GM12864 (cell line): ENCODE measurements around the gene RNF135.
"Not testable (repeated sequence)": the region's sequence is repeated elsewhere in the genome, so short reads cannot be mapped to it uniquely, and the experiment has no call there.

Source experiments
- DNase-seq: peaks from one replicate; pipeline ENCODE4 v3.0.0-alpha.2; 2011; ENCODE audit warnings: low read depth
- H3K4me3 ChIP-seq: 2 replicates; pipeline ENCODE4 v1.5.1; 2011; ENCODE audit warnings: mild to moderate bottlenecking, low read depth, low read length, control low read depth
- TF ChIP-seq, protein P1 (sequence below): IDR thresholded peaks from 2 replicates; pipeline ENCODE4 v1.5.1; 2011; ENCODE audit warnings: low read depth, mild to moderate bottlenecking, moderate library complexity, low read length, control low read depth, inconsistent platforms; ENCODE audit errors: missing control alignments

Gene RNF135

DNA sequence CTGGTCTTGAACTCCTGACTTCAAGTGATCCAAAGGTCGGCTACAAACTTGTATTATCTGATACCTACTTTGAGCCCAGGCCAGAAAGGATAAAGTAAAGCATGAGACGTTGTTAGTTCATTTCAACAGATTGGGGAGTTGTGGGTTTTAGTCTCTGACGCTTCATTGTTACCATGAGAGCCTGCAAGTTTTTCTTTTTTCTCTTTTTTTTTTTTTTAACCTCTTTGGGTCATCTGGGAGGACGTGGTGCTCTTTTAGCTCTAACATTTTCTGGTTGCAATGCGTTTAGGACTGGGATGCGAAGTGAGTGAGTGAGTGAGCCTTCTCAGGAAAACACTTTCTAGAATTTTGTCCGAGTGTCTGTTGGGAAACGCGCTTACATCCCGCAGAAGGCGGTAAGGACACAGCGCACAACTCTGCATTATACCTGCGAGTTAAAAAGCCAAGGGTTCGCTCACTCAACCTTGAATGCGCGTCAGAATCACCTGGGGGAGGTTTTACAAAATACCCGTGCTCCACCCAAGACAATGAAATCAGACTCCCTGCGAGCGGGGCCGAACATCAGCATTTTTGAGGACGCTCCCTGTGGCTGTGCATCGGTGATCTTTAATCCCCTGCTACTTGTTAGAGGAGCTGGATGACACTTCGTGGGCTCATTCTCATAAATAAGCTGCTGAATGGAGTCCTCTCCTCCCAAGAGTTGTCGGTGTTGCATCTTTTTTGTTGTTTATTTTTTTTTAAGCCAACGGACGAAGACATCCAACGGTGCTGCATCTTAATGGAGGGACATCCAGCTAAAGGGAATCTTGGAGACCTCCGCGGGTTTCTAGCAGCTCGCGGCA is 629 bp upstream of the RNF135 start:
- peak overlapping the region; percentile 73 for H3K4me3 ChIP-seq
- no peak for DNase-seq
- TF ChIP-seq, protein P1, sequence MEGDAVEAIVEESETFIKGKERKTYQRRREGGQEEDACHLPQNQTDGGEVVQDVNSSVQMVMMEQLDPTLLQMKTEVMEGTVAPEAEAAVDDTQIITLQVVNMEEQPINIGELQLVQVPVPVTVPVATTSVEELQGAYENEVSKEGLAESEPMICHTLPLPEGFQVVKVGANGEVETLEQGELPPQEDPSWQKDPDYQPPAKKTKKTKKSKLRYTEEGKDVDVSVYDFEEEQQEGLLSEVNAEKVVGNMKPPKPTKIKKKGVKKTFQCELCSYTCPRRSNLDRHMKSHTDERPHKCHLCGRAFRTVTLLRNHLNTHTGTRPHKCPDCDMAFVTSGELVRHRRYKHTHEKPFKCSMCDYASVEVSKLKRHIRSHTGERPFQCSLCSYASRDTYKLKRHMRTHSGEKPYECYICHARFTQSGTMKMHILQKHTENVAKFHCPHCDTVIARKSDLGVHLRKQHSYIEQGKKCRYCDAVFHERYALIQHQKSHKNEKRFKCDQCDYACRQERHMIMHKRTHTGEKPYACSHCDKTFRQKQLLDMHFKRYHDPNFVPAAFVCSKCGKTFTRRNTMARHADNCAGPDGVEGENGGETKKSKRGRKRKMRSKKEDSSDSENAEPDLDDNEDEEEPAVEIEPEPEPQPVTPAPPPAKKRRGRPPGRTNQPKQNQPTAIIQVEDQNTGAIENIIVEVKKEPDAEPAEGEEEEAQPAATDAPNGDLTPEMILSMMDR, result no peak

DNA sequence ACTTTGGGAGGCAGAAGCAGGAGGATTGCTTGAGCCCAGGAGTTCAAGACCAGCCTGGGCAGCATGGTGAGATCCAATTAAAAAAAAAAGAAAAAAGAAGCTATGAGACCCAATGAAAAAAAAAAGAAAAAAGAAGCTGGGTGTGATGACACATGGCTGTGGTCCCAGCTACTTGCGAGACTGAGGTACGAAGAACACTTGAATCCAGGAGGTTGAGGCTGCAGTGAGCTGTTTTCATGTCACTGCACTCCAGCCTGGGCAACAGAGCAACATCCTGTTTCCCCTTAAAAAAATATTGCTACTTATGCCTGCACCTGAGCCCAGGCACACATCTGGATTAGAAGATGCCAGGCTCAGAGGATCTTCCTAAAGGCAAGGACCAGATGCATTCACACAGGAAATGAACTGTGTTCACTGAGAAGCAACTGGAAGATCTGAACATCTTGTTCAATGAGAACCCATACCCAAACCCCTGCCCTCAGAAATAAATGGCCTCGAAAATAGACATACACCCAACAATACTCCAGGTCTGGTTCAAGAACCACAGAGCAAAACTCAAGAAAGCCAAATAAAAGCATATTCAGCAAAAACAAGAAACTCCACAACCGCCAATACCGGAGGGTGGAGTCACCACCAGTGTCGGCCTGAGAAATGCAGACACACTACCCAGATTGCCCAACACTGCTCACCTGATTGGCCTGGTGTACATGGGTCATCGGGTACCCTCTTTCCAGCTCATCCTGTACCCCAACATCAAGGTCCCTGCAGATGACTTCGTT is 4.4 kb downstream of the RNF135 start:
- DNase-seq, result no peak
- TF ChIP-seq, protein P1, result no peak
- H3K4me3 ChIP-seq, result no peak overlapping the region

DNA sequence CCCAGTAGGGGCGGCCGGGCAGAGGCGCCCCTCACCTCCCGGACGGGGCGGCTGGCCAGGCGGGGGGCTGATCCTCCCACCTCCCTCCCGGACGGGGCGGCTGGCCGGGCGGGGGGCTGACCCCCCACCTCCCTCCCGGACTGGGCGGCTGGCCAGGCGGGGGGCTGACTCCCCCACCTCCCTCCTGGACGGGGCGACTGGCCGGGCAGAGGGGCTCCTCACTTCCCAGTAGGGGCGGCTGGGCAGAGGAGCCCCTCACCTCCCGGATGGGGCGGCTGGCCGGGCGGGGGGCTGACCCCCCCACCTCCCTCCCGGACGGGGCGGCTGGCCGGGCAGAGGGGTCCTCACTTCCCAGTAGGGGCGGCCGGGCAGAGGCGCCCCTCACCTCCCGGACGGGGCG is 9.1 kb downstream of the RNF135 start:
- not testable (repeated sequence) for H3K4me3 ChIP-seq, DNase-seq

DNA sequence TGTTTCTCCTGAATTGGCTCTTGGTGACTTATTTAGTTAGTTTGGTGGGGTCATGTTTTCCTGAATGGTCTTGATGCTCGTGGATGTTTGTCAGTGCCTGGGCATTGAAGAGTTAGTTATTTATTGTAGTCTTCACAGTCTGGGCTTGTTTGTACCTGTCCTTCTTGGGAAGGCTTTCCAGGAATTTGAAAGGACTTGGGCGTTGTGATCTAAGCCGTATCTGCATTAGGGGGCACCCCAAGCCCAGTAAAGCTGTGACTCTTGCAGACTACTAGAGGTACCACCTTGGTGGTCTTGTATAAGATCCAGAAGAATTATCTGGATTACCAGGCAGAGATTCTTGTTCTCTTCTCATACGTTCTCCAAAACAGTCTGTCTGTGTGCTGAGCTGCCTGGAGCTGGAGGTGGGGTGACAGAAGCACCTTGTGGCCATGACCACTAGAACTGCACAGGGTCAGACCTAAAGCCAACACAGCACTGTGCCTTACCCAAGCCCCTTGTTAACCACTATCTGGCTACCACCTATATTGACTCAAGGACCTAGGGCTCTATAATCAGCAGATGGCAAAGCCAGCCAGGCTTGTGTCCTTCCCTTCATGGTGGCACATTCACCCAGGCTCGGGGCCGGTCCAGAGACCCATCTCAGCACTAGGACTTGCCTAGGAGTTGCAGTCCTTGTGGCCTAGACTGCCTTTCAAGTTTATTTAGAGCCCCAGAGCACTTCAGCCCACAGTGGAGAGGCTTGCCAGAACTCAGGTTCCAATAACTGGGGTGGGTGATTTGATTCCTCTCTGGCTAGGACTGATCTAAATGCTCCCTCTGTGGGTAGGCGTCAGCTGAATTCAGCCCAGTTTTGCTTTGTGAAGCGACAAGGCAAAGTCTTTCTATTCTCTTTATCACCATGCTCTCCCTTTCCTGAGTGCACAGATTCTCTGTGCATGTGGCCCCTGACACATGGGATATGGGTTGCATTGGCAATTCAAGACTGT is 11.0 kb downstream of the RNF135 start:
- H3K4me3 ChIP-seq, result no peak overlapping the region
- no peak for DNase-seq
- TF ChIP-seq, protein P1, result no peak

DNA sequence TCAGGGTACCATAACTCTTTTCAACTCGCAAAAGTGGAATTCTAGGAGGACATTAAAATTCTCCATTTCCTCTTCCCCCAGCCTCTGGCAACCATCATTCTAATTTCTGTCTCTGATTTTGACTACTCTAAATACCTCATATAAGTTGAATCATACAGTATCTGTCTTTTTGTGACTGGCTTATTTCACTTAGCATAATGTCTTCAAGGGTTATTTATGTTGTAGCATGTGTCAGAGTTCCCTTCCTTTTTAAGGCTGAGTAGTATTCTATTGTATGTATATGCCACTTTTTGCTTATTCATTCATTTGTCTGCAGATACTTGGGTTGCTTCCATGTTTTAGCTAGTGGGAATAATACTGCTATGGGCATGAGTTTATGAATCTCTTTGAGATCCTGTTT is 12.0 kb downstream of the RNF135 start:
- TF ChIP-seq, protein P1, result no peak
- no peak overlapping the region for H3K4me3 ChIP-seq
- no peak for DNase-seq

DNA sequence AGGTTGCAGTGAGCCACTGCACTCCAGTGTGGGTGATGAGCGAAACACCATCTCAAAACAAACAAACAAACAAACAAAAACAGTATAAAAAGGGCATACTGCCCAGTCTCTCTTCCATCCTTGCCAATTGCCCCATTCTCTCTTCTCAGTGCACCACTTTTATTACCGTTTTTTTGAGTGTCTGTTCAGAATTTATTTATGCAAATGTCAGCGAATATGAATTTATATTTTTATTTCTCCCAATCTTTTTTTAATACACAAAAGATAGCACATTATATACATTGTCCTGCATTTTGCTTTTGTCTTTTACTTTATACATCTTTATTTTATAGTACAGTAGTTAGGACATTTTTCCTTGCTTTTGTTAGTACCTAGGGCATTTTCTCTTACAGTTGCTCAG is 19.6 kb downstream of the RNF135 start:
- no peak overlapping the region for H3K4me3 ChIP-seq
- TF ChIP-seq, protein P1, result no peak
- DNase-seq, result no peak
